Hepatocyte (in vitro differentiated cells): ENCODE results near the gene DMXL1. TPM values are rescaled to one million over a fixed set of nuclear protein-coding genes. Genes with fewer than 3 reads are reported as not detected.
A peak's percentile ranks its signal among the peaks of the same experiment; 100 is the strongest.

Source experiments
- DNase-seq: peaks from one replicate; pipeline ENCODE4 v3.0.0-alpha.2; 2016; ENCODE audit warnings: low spot score
- H2AFZ ChIP-seq: fragments of 200-600 bp; sonication (generic); 2 replicates; pipeline ENCODE4 v1.6.0; 2016; ENCODE audit warnings: antibody characterized with exemption, mild to moderate bottlenecking
- H3K27ac ChIP-seq: fragments of 200-600 bp; sonication (generic); 2 replicates; pipeline ENCODE4 v1.5.1; 2016; ENCODE audit warnings: mild to moderate bottlenecking
- H3K27me3 ChIP-seq: fragments of 200-600 bp; sonication (generic); 2 replicates; pipeline ENCODE4 v1.6.1; 2016
- H3K36me3 ChIP-seq: fragments of 200-600 bp; sonication (generic); replicated peaks from 2 replicates; pipeline ENCODE4 v1.5.1; 2016; ENCODE audit warnings: low read depth; ENCODE audit not compliant: insufficient read depth
- H3K4me1 ChIP-seq: fragments of 200-600 bp; sonication (generic); 2 replicates; pipeline ENCODE4 v1.5.1; 2016; ENCODE audit warnings: mild to moderate bottlenecking, moderate library complexity; ENCODE audit not compliant: insufficient read depth
- H3K4me2 ChIP-seq: fragments of 200-600 bp; sonication (generic); 2 replicates; pipeline ENCODE4 v1.6.0; 2016
- H3K4me3 ChIP-seq: fragments of 200-600 bp; sonication (generic); 2 replicates; pipeline ENCODE4 v1.5.1; 2016; ENCODE audit warnings: mild to moderate bottlenecking
- H3K79me2 ChIP-seq: fragments of 200-600 bp; sonication (generic); 2 replicates; pipeline ENCODE4 v1.6.0; 2017; ENCODE audit warnings: mild to moderate bottlenecking
- H3K9me2 ChIP-seq: fragments of 200-600 bp; sonication (generic); replicated peaks from 2 replicates; pipeline ENCODE4 v1.6.0; 2017; ENCODE audit warnings: mild to moderate bottlenecking; ENCODE audit not compliant: insufficient read depth
- H3K9me3 ChIP-seq: fragments of 200-600 bp; sonication (generic); 2 replicates; pipeline ENCODE4 v1.5.1; 2016; ENCODE audit warnings: low read depth, mild to moderate bottlenecking
- H4K20me1 ChIP-seq: fragments of 200-600 bp; sonication (generic); 2 replicates; pipeline ENCODE4 v1.6.0; 2016; ENCODE audit warnings: mild to moderate bottlenecking; ENCODE audit not compliant: insufficient read depth, poor library complexity, severe bottlenecking
- CTCF ChIP-seq: fragments of 200-600 bp; sonication (generic); IDR thresholded peaks from 2 replicates; pipeline ENCODE4 v1.5.1; 2016; ENCODE audit warnings: antibody characterized with exemption, mild to moderate bottlenecking; ENCODE audit not compliant: poor library complexity
- EZH2 ChIP-seq: fragments of 200-600 bp; sonication (generic); IDR thresholded peaks from 2 replicates; pipeline ENCODE4 v1.6.1; 2016; ENCODE audit warnings: antibody characterized with exemption, mild to moderate bottlenecking, borderline replicate concordance
- EZH2phosphoT487 ChIP-seq: fragments of 200-600 bp; sonication (generic); IDR thresholded peaks from one replicate; pipeline ENCODE4 v1.6.1; 2018; ENCODE audit warnings: antibody characterized with exemption, mild to moderate bottlenecking, low read depth, moderate library complexity; ENCODE audit not compliant: unreplicated experiment, severe bottlenecking
- WGBS: methylation state at CpG from one replicate; pipeline ENCODE4 v1.1.6; 2016; ENCODE audit warnings: low lambda C conversion rate; ENCODE audit errors: missing lambda C conversion rate; 5-methylcytosine and 5-hydroxymethylcytosine counted together
- polyA plus RNA-seq: library from polyadenylated mRNA; unstranded; fragments of >200 nt; fragmentation: Nextera tagmentation; extraction: Ambion mirVana; gene quantifications from 2 replicates; pipeline ENCODE4 v1.2.1, GENCODE V29; 2016
- total RNA-seq: library from RNA; depleted of rRNA; stranded (reverse); fragments of >200 nt; gene quantifications from 2 replicates; pipeline ENCODE4 v1.2.3, GENCODE V29; 2014

Gene DMXL1
- total and polyA plus RNA-seq, 2 experiments from 2014 or later = 13.3 to 46.1 TPM

DNA sequence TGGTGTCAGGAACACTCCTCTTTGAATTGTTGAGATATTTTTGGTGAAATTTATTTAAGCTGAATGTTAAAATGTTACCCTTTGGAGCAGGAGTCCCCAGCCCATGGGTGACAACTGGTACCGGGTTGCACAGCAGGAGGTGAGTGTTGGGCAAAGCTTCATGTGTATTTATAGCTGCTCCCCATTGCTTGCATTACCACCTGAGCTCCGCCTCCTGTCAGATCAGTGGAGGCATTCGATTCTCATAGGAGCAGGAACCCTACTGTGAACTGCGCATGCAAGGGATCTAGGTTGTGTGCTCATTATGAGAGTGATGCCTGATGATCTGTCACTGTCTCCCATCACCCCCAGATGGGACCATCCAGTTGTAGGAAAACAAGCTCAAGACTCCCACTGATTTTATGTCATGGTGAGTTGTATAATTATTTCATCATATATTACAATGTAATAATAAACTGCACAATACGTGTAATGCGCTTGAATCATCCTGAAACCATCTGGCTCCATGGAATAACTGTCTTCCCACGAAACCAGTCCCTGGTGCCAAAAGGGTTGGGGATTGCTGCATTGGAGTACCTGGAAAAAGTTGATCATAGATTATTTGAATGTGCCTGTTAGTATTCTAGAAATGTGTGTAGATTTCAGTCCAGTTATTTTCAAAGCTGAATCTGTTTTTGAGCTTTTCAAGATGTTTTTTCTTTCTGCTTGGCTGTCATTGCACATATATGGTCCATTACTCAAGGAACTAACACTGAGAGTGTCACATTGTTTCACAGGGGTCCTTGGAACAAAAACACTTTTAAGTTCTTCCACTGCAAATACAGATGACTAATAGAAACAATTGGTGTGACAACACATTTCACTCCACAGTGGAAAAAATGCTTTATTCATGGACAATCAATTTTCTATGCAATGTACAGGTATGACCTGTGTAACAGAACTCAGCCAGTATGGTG lies 180.3 kb downstream of the DMXL1 start:
- H3K27ac ChIP-seq = no peak overlapping the region
- H3K9me2 ChIP-seq = no peaks in the 10 kb centered on the region
- DNase-seq = no peak
- no peak overlapping the region for H3K4me2 ChIP-seq
- H3K4me3 ChIP-seq = no peak overlapping the region
- no peaks in the 10 kb centered on the region for H4K20me1 ChIP-seq
- no peak for TF ChIP-seq CTCF
- no peak for TF ChIP-seq EZH2phosphoT487
- TF ChIP-seq EZH2 = no peak
- no peak overlapping the region for H2AFZ ChIP-seq
- no peaks in the 10 kb centered on the region for H3K4me1 ChIP-seq
- no peaks in the 10 kb centered on the region for H3K9me3 ChIP-seq
- H3K79me2 ChIP-seq = no peaks in the 10 kb centered on the region
- H3K36me3 ChIP-seq = no peaks in the 10 kb centered on the region
- WGBS = 97% methylated on average over 7 of the region's 7 CpGs
- no peaks in the 10 kb centered on the region for H3K27me3 ChIP-seq

- Histone ChIP-seq H3K79me2 (no peaks in the 10 kb centered on the region), H4K20me1 (no peaks in the 10 kb centered on the region)
Measured at GRCh38 chr5:119255571-119256356, 184.9 kb downstream of the DMXL1 start.

GRCh38 chr5:119257613-119258012 lies 186.7 kb downstream of the DMXL1 start:
- WGBS = 96% methylated on average over 3 of the region's 3 CpGs
- Histone ChIP-seq H3K9me2 (no peaks in the 10 kb centered on the region), H3K4me2 (no peak overlapping the region), H3K4me1 (no peaks in the 10 kb centered on the region), H3K27ac (no peak overlapping the region), H3K4me3 (no peak overlapping the region), H4K20me1 (no peaks in the 10 kb centered on the region), H2AFZ (no peak overlapping the region), H3K27me3 (no peaks in the 10 kb centered on the region), H3K36me3 (no peaks in the 10 kb centered on the region), H3K79me2 (no peaks in the 10 kb centered on the region), H3K9me3 (no peaks in the 10 kb centered on the region)
- TF ChIP-seq EZH2 (no peak), CTCF (no peak), EZH2phosphoT487 (no peak)
- no peak for DNase-seq

More at GRCh38 chr5:119255571-119256356, 184.9 kb downstream of the DMXL1 start:
- peak overlapping the region; percentile 55 for H3K27ac ChIP-seq
- H2AFZ ChIP-seq = no peak overlapping the region
- no peaks in the 10 kb centered on the region for H3K9me3 ChIP-seq
- TF ChIP-seq EZH2phosphoT487 (no peak), EZH2 (no peak), CTCF (peak; percentile 16)
- H3K4me2 ChIP-seq = no peak overlapping the region
- DNase-seq = peak; percentile 42
- 94% methylated on average over 5 of the region's 5 CpGs for WGBS
- H3K9me2 ChIP-seq = no peaks in the 10 kb centered on the region
- H3K4me3 ChIP-seq = no peak overlapping the region
- no peaks in the 10 kb centered on the region for H3K27me3 ChIP-seq
- H3K4me1 ChIP-seq = no peaks in the 10 kb centered on the region
- no peaks in the 10 kb centered on the region for H3K36me3 ChIP-seq
